ENCODE data around the gene FBXL16.

FBXL16 gene

DNA sequence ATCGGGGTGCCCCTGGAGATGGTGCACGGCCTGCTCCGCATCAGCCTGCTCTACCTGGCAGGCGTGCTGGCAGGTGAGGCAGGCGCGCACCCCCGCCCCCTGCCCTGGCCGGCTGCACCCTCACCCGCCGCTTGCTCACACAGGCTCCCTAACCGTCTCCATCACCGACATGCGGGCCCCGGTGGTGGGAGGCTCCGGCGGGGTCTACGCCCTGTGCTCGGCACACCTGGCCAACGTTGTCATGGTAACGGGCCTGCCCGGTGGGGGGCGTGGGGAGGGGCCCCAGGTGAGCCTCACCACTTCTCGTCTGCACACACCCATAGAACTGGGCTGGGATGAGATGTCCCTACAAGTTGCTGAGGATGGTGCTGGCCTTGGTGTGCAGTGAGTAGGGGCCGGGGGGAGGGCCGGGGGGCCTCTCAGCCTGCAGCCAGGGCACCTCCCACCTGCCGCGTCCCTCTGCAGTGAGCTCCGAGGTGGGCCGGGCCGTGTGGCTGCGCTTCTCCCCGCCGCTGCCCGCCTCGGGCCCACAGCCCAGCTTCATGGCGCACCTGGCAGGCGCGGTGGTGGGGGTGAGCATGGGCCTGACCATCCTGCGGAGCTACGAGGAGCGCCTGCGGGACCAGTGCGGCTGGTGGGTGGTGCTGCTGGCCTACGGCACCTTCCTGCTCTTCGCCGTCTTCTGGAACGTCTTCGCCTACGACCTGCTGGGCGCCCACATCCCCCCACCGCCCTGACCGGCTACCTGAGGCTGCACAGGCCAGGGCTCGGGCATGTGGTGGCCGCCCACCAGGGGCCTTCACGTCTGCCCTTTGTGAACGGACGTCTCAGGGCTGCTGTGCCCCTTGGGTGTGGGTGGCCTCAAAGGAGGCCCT is 28.0 kb downstream of the FBXL16 start:
- H3K4me3 ChIP-seq (ENCODE audit: low read depth, low read length), result no peak overlapping the region
- peaks cover 14% of the 10 kb centered on the region for H3K4me1 ChIP-seq
- H3K9me3 ChIP-seq, result no peaks in the 10 kb centered on the region
- peaks cover 34% of the 10 kb centered on the region for H3K36me3 ChIP-seq
- TF ChIP-seq, protein P1, sequence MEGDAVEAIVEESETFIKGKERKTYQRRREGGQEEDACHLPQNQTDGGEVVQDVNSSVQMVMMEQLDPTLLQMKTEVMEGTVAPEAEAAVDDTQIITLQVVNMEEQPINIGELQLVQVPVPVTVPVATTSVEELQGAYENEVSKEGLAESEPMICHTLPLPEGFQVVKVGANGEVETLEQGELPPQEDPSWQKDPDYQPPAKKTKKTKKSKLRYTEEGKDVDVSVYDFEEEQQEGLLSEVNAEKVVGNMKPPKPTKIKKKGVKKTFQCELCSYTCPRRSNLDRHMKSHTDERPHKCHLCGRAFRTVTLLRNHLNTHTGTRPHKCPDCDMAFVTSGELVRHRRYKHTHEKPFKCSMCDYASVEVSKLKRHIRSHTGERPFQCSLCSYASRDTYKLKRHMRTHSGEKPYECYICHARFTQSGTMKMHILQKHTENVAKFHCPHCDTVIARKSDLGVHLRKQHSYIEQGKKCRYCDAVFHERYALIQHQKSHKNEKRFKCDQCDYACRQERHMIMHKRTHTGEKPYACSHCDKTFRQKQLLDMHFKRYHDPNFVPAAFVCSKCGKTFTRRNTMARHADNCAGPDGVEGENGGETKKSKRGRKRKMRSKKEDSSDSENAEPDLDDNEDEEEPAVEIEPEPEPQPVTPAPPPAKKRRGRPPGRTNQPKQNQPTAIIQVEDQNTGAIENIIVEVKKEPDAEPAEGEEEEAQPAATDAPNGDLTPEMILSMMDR (IDR thresholded peaks at IDR 0.05; ENCODE audit: low read depth, low read length), result no peak
- DNase-seq, result no peak
- no peaks in the 10 kb centered on the region for H3K27me3 ChIP-seq

- Histone ChIP-seq H3K36me3 (peaks cover 34% of the 10 kb centered on the region), H3K9me3 (no peaks in the 10 kb centered on the region), H3K4me1 (peaks cover 14% of the 10 kb centered on the region), H3K4me3 (ENCODE audit: low read depth, low read length) (no peak overlapping the region), H3K27me3 (no peaks in the 10 kb centered on the region)
- TF ChIP-seq, protein P1 (IDR thresholded peaks at IDR 0.05; ENCODE audit: low read depth, low read length), result no peak
- no peak for DNase-seq
These were observed 28.7 kb downstream of the FBXL16 start for GRCh38 chr16:676913-677312.

- DNase-seq, result no peak
- peaks cover 10% of the 10 kb centered on the region for H3K4me1 ChIP-seq
- TF ChIP-seq, protein P1 (IDR thresholded peaks at IDR 0.05; ENCODE audit: low read depth, low read length), result no peak
- no peaks in the 10 kb centered on the region for H3K27me3 ChIP-seq
- no peaks in the 10 kb centered on the region for H3K9me3 ChIP-seq
- H3K36me3 ChIP-seq, result peaks cover 32% of the 10 kb centered on the region
- no peak overlapping the region for H3K4me3 ChIP-seq (ENCODE audit: low read depth, low read length)
These were observed 29.1 kb downstream of the FBXL16 start for GRCh38 chr16:676565-676902.

DNA sequence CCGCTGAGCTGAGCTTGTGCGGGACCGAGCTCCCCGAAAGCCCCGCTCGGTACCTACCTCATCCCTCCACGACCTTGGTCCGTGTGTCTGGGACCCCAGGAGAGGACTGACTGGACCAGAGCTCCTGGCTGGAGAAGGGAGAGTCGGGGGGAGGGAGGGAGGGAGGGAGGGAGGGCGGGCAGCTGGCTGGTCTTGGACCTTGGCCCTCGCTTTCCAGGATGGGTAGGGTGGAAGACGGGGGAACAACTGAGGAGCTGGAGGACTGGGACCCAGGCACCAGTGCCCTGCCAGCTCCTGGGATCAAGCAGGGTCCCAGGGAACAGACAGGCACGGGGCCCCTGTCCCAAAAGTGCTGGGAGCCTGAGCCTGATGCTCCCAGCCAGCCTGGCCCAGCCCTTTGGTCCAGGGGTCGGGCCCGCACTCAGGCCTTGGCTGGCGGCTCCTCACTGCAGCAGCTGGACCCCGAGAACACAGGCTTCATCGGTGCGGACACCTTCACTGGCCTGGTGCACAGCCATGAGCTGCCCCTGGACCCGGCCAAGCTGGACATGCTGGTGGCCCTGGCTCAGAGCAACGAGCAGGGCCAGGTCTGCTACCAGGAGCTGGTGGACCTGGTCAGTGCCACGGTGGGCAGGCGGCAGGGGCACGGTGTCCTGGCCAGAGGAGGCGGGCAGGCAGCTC is 29.6 kb downstream of the FBXL16 start:
- TF ChIP-seq, protein P1 (IDR thresholded peaks at IDR 0.05; ENCODE audit: low read depth, low read length), result no peak
- peaks cover 7% of the 10 kb centered on the region for H3K4me1 ChIP-seq
- no peak overlapping the region for H3K4me3 ChIP-seq (ENCODE audit: low read depth, low read length)
- peaks cover 32% of the 10 kb centered on the region for H3K36me3 ChIP-seq
- no peak for DNase-seq
- no peaks in the 10 kb centered on the region for H3K9me3 ChIP-seq
- H3K27me3 ChIP-seq, result no peaks in the 10 kb centered on the region

DNA sequence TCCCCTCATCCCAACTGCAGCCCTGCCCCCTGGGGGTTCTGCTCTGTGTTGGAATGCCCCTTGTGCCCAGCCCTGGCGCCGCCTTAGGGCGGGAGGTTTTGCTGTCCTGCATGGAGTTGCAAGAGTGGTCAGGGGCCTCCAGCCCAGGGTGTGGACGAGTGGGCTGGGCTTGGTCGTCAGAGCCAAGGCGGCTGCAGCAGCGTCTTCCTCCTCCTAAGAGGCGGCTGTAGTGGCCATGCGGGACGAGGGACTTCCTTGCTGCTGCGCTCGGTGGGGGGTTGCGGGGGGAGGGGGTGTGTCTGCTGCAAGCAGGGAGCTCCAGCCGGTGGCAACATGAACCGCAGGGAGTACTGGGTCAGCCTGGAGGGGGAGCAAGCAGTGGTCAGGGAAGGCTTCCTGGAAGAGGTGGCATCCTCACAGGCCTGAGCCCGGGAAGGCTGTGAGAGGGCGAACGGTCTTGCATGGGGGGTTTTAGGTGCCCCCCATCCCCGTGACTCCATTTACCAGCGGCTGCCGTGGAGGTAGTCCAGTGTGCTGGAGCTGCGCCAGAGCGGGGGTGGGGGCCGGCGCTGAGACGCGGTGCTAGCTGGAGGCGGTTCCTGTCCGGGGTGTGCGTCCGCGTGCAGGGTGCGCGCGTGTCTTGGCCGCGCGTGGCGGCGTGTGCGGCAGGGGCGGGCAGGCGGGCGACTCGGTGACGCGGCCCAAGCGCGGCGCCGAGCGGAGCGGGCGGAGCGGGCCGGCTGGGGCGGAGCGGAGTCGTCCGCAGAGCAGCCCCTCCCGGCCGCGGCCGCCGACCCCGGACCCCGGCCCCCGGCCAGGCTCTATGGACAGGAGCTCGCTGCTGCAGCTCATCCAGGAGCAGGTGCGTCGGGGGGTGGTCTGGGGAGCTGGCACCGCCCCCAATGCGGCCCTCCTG is 30.4 kb downstream of the FBXL16 start, which contains the start of gene RHBDL1:
Gene RHBDL1 (plus strand): TSS at position 704 of the 916 bp plus-strand sequence. CDS start 120 bp downstream, at position 824.
- TF ChIP-seq, protein P1 (IDR thresholded peaks at IDR 0.05; ENCODE audit: low read depth, low read length), result no peak
- peaks cover 39% of the 10 kb centered on the region for H3K36me3 ChIP-seq
- H3K4me3 ChIP-seq (ENCODE audit: low read depth, low read length), result peak within 1 kb of the TSS; percentile 24; the same call in 1 of the 2 replicates
- no peaks in the 10 kb centered on the region for H3K27me3 ChIP-seq
- peak; percentile 53 for DNase-seq
- H3K4me1 ChIP-seq, result peaks cover 7% of the 10 kb centered on the region
- H3K9me3 ChIP-seq, result no peaks in the 10 kb centered on the region

All from BE2C (cell line).